Glutamatergic neuron (in vitro differentiated cells): ENCODE data around the gene EXOC6B. TPM values are rescaled to one million over a fixed set of nuclear protein-coding genes. Genes with fewer than 3 reads are reported as not detected.
"Not testable (repeated sequence)": the region's sequence is repeated elsewhere in the genome, so short reads cannot be mapped to it uniquely, and the experiment has no call there.

ENCODE experiments used
- DNase-seq: peaks from one replicate; pipeline ENCODE4 v3.0.0; 2022
- H3K27ac Mint-ChIP-seq: one replicate; pipeline ENCODE4 v1.8.0; 2020; ENCODE audit warnings: mild to moderate bottlenecking, mixed read lengths, inconsistent platforms; ENCODE audit not compliant: unreplicated experiment
- H3K27me3 Mint-ChIP-seq: one replicate; pipeline ENCODE4 v1.8.0; 2020; ENCODE audit warnings: mild to moderate bottlenecking, moderate library complexity, mixed read lengths, inconsistent platforms; ENCODE audit not compliant: unreplicated experiment
- H3K36me3 Mint-ChIP-seq: one replicate; pipeline ENCODE4 v1.8.0; 2020; ENCODE audit warnings: mild to moderate bottlenecking, mixed read lengths, inconsistent platforms; ENCODE audit not compliant: unreplicated experiment
- H3K4me1 Mint-ChIP-seq: one replicate; pipeline ENCODE4 v1.8.0; 2020; ENCODE audit warnings: mild to moderate bottlenecking, low read depth, mixed read lengths, inconsistent platforms; ENCODE audit not compliant: unreplicated experiment
- H3K4me3 Mint-ChIP-seq: one replicate; pipeline ENCODE4 v1.8.0; 2020; ENCODE audit warnings: mild to moderate bottlenecking, mixed read lengths, inconsistent platforms; ENCODE audit not compliant: unreplicated experiment
- H3K9me3 Mint-ChIP-seq: one replicate; pipeline ENCODE4 v1.8.0; 2020; ENCODE audit warnings: mild to moderate bottlenecking, moderate library complexity, mixed read lengths, inconsistent platforms; ENCODE audit not compliant: unreplicated experiment
- total RNA-seq: library from RNA; stranded (reverse); fragmentation: NEBNext Ultra II Directional; extraction: Animal tissue kit (Norgen Biotek cat#: 25700); gene quantifications from one replicate; pipeline ENCODE4 v1.2.1, GENCODE V29; 2021; ENCODE audit not compliant: unreplicated experiment
- TF ChIP-seq, protein P1 (sequence below): fragments of 200-600 bp; sonication (generic); IDR thresholded peaks from one replicate; pipeline ENCODE4 v1.5.0; 2021; ENCODE audit not compliant: partially characterized antibody, unreplicated experiment

Gene EXOC6B
- total RNA-seq, 1 donor from 2014 or later: 34.5 TPM

DNA sequence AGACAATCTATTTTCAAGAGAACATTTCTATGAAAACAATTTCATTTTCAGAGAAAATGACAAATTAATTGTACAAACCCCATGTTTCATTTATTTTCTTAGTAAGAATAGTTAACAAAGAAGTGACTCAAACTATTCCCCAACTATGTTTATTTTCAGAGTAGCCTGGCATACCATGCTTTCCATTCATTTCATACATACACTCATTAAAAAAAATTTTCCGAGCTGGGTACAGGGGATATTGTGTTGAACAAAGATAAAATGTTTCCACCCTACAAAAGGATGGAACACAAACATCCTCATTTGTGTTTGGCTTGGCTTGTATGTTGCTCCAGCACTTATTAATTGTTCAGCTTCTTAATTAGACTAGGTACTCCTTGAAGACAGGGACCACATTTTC is 331.4 kb downstream of the EXOC6B start:
- TF ChIP-seq, protein P1, sequence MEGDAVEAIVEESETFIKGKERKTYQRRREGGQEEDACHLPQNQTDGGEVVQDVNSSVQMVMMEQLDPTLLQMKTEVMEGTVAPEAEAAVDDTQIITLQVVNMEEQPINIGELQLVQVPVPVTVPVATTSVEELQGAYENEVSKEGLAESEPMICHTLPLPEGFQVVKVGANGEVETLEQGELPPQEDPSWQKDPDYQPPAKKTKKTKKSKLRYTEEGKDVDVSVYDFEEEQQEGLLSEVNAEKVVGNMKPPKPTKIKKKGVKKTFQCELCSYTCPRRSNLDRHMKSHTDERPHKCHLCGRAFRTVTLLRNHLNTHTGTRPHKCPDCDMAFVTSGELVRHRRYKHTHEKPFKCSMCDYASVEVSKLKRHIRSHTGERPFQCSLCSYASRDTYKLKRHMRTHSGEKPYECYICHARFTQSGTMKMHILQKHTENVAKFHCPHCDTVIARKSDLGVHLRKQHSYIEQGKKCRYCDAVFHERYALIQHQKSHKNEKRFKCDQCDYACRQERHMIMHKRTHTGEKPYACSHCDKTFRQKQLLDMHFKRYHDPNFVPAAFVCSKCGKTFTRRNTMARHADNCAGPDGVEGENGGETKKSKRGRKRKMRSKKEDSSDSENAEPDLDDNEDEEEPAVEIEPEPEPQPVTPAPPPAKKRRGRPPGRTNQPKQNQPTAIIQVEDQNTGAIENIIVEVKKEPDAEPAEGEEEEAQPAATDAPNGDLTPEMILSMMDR: no peak
- peaks cover 12% of the 10 kb centered on the region for H3K4me1 Mint-ChIP-seq
- no peaks in the 10 kb centered on the region for H3K36me3 Mint-ChIP-seq
- no peaks in the 10 kb centered on the region for H3K9me3 Mint-ChIP-seq
- DNase-seq: no peak
- H3K27me3 Mint-ChIP-seq: no peaks in the 10 kb centered on the region
- no peak overlapping the region for H3K4me3 Mint-ChIP-seq
- H3K27ac Mint-ChIP-seq: no peak overlapping the region

DNA sequence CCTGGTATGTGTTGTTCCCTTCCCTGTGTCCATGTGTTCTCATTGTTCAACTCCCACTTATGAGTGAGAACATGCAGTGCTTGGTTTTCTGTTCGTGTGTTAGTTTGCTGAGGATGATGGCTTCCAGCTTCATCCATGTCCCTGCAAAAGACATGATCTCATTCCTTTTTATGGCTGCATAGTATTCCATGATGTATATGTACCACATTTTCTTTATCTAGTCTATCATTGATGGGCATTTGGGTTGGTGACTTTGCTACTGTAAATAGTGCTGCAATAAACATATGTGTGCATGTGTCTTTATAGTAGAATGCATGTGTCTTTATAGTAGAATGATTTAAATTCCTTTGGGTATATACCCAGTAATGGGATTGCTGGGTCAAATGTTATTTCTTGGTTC is 341.2 kb downstream of the EXOC6B start:
- not testable (repeated sequence) for DNase-seq, H3K4me3 Mint-ChIP-seq
- H3K36me3 Mint-ChIP-seq: peaks cover 12% of the 10 kb centered on the region

DNA sequence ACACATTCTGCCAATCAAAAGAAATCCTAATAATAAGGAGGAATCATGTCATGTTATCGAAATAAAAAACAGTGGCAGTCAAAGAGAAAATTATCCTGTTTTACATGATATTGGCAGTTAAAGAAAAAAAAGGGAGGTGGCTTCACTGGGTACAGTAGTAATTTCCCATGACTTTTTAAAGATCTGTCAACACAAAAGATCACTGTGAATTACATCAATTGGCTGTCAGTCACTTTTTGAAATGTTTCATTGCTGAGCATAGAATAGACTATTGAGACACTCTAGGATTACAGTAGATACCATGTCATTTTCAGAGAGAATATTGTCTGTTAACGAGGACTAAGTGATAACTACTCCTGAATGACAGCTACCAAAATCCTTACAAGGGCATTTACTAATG is 342.5 kb downstream of the EXOC6B start:
- TF ChIP-seq, protein P1: no peak
- Mint-ChIP-seq H3K9me3 (peaks cover 2% of the 10 kb centered on the region), H3K4me3 (no peak overlapping the region), H3K27ac (no peak overlapping the region), H3K27me3 (no peaks in the 10 kb centered on the region), H3K36me3 (peaks cover 12% of the 10 kb centered on the region), H3K4me1 (no peaks in the 10 kb centered on the region)
- DNase-seq: no peak

More for the DNA sequence above, 341.2 kb downstream of the EXOC6B start:
- H3K9me3 Mint-ChIP-seq, H3K4me1 Mint-ChIP-seq, H3K27me3 Mint-ChIP-seq, H3K27ac Mint-ChIP-seq: not testable (repeated sequence)

DNA sequence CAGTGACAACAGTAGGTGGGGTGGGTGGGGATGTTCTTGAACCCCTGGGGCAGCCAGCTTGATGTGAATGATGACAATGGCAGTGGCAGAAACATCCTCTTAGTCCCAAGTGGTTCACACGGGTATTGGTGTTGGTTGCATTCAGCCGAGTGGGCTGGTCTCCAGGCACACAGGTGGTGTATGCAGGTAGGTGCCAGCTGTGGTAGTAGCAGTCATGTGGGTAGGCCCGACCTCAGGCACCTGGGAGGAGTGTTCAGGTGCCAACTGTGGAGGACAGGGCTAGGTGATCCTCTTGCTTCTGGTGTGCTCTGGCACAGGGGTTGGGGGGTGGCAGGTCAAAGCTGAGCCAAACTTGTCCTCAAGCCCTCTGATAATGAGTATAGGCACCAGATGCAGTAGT is 350.6 kb downstream of the EXOC6B start:
- DNase-seq: no peak
- no peaks in the 10 kb centered on the region for H3K4me1 Mint-ChIP-seq
- no peak overlapping the region for H3K27ac Mint-ChIP-seq
- peaks cover 10% of the 10 kb centered on the region for H3K9me3 Mint-ChIP-seq
- H3K4me3 Mint-ChIP-seq: no peak overlapping the region
- TF ChIP-seq, protein P1: no peak
- no peaks in the 10 kb centered on the region for H3K27me3 Mint-ChIP-seq
- H3K36me3 Mint-ChIP-seq: peaks cover 25% of the 10 kb centered on the region

DNA sequence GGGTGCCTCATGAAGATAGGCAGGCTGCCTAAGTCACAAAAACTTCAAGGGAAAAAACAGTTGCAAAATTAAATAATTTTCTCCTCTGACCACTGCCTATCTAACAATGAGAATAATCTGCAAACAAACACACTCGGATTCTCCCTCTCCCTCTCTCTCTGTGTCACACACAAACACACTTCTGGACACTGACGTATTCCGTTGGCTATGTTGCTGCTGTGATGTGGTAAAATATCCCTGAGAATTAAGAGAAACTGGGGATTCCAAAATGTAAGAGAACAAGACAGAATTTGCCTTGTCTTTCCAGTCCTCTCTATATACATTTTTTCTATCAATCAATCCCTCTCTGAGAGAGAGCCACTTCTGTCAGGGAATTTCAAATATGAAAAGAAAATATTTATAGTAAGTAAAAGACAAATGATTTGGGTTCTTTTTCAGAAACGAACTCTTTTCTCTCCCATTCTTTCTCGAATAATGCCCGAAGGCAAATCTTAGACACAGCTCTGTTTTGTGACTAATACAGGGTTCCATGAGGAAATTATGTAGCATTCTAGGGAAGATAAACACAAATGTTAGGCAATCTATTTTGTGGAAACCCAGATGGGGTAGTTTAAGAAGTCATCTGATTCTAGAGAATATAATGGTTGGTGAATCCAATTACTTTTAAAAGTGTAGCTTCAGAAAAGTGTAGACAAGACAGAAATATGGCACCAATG is 367.9 kb downstream of the EXOC6B start:
- H3K36me3 Mint-ChIP-seq: no peaks in the 10 kb centered on the region
- DNase-seq: no peak
- TF ChIP-seq, protein P1: no peak
- no peaks in the 10 kb centered on the region for H3K4me1 Mint-ChIP-seq
- no peak overlapping the region for H3K4me3 Mint-ChIP-seq
- H3K9me3 Mint-ChIP-seq: no peaks in the 10 kb centered on the region
- no peaks in the 10 kb centered on the region for H3K27me3 Mint-ChIP-seq
- no peak overlapping the region for H3K27ac Mint-ChIP-seq
